HG02970 (cell line): Measurements from ENCODE around the gene ITGB6.
A peak's percentile ranks its signal among the peaks of the same experiment; 100 is the strongest.

Experiments used
- ATAC-seq: cut with Tn5 transposase; IDR thresholded peaks from one replicate; pipeline ENCODE4 v1.9.1; 2021; ENCODE audit warnings: mild to moderate bottlenecking, moderate library complexity, moderate number of reproducible peaks; ENCODE audit not compliant: unreplicated experiment, low FRiP score

Gene ITGB6

DNA sequence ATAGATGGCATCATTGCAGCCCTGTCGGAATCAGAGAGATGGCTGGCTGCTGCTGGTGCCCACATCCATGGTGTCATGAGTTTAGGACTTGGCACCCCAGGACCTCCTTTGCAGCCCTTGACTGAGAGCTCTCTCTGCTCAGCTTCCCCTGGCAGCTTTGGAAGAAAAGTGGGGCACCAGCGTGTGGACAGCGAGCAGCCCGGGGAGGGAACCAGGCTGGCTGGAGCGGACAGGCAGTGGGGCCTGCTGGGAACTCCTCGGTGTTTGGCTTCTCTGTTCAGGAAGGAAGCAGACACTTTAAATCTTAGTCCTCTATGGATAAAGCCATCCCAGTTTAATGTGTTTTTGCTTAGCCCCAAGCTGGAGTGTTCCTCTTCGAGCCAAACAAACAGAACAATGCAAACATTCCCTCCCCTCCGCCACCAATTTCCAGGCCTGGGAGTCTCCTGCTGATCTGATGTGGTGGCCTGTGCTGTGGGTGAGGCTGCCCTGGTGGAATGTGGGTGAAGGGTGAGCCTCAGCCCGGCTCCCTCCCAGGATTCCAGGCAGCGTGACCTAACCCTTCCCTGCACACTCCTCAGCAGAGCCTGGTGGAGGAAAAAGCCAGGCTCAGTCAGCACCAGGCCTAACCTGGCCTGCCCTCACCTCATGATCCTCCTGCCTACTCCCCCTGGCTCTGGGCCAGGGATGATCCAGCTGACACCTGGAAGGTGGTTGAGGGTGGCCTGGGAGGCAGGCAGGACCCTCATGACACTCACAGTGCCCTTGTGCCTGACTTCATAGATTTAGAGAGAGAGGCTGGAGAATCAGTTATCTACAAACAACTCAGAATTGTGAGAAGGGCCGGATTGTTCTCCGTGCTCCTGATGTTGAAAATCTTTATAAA, 21.6 kb upstream of the ITGB6 start:
- ATAC-seq, result no peak

DNA sequence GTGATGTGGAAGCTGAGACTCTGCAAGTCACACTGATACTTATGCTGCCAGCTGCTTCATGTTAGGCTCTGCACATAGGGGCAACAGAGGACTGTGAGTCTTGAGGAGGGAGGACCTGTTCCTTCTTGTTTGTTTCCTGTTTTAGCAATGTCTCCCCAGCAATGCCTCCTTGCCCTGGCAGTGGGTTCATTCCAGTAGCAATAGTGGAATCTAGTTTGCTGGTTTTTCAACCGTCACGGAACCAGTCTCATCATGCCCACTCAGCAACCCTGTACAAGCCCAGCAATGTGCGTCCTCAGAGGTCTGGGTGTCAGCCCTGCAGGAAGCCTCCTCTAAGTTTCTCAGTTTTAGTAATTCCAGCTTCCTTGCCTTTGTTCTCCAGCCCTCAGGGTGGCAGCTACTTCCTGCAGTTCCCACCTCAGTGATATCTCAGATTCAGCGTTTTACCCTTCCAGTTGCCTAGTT, 20.5 kb upstream of the ITGB6 start:
- ATAC-seq, result no peak

DNA sequence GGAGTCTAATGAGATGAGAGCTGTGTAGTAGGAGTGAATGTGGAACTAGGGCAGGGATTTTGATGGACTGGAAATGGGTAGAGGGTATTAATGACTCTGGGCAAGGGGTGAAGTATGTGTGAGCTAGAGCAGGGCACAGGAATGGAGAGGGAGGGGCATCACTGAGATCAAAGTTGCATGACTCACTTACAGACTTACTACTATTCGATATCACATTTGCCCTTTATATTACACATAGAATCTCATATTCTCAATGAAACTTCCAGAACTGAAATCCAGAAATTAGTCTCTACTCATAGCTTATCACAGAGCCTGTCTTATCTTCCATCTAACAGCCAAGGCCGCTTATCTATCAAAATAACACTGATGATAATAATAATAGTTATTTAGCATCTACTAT, 20.0 kb upstream of the ITGB6 start:
- ATAC-seq, result no peak

DNA sequence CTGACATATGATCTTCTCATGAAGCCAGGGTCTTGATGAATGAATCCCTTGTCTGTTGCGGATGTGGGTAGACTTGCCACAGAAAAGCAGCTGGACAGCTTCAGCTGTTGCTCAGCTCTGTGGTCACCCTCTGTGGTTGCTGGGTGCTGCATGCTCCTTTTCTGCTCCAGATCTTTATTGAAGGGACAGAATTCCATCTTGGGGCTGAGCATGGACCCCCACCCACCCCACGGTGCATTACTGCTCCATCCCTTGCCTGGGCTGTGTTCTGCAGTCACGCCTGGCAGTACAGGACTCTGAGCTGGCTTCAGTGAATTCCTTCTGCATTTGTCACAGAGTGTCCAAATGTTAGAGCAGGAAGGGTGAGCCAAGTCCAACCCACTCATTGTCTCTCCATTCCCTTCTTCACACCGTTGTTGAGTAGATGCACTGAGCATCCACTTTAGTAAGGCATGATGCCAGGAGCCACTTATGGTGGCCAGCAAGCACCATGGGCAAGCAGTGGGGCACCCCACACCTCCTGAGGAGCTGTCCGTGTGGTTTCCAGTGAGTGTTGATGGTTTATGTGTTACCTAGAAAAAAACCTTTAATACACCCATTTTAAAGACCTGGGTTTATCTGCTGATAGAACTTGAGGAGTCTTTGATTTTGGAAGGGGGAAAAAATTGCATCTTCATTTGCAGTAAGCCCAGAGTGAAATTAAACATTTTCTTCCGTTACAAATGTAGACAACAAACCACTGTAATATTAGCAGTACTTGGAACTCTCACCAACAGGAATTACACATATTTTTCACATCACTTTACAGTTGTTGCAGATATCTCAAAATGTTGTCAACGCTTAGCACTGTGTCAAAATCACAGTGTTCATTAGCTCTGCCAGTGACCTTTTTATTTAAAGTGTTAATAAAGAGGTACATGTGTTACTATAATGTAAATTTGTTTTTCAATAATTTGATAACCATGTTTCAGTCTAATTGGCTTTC, 14.7 kb upstream of the ITGB6 start:
- ATAC-seq, result no peak

DNA sequence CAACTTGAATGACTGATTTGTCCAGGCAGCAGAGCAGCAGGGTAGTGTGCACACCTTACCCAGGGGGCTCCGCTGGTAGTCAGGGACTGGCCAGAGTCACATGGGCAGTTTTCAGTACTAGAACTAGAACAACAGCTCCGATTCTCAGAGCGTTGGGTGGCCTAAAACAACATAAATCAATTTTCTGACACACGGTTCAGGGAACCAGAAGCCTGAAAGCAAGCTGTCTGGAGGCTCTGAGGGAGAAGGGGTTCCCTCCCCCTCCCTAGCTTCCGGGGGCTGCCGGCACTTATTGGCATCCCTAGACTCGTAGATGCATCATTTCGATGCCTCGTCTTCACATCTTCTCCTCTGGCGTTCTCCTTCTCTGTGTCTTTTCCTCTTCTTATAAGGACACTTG, 13.4 kb upstream of the ITGB6 start:
- no peak for ATAC-seq

DNA sequence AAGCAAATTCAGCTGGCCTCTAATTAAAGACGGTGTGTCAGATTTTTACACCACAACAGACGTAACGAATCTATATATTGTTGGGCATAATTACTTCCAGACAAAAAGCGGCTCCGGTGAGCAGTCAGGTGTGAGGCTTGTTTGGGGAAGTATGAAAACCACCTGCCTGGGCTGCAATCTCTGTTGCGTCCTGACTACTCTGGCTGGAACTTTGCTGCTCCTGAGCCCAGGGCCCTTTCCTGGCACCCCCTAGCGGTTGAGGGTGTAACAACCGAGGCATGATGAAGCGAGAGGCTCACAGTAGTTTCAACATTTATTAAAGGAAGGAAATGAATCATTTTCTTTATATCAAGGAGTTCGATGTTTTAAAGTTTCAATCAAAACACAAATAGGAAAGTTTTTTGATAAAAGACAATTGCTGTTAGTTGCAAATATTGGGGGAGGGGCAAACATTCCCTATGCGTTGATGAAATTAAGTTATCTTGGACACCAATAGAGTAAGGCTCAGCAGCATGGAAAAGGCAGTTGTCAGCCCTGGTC, 10.6 kb upstream of the ITGB6 start:
- ATAC-seq, result peak; percentile 89

DNA sequence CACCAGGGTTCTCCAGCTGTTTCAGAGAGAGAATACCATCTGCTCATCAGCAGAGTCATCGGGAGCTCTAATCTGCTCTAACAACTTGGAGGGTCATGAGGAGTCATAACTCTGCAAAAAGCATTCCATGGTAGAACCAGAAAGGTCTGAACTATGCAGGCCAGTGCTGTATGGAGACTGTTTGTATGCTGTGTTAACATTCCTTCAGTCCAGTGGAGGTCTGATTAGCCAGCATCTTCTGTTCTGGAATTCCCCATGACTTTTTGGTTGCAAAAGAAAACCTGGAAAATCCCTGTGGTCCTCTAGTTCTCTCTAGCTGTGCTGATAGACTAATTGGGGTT, 9.4 kb upstream of the ITGB6 start:
- ATAC-seq, result no peak

DNA sequence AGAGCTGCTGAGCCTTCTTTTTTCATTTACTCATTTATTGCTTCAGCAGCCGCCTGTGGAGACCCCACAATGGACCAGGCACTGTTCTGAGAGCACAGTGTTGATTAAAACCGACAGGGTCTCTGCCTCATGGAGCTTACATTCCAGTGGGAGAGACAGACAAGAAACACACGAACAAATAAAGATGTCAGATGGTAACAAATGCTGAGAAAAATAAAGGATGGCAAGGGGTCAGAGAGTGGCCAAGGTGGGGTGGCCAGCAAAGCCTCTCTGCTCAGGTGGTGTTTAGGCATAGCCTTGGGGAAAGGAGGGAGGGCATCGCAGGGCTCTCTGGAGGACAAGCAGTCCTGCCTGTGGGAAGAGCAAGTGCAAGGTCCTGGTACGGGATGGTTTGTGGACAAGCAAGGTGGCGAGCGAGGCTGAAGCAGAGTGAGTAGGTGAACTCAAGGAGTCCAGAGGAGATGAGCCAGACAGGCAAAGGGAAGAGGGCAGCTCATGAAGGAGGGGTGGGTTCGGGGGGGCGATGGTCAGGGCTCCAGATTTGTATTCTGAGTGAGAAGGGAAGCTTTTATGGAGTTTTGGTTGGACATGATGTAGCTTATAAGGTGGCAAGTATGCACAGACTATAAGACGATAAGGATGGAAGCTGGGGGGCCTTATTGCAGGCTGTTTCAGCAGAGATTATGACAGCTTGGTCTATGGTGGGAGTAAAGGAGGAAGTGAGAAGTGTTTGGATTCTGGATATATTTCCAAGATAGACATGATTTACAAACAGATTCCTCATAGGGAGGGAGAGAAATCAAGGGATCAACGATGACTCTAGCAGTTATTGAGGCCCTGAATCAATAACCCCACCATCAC, 8.8 kb upstream of the ITGB6 start:
- ATAC-seq, result no peak

DNA sequence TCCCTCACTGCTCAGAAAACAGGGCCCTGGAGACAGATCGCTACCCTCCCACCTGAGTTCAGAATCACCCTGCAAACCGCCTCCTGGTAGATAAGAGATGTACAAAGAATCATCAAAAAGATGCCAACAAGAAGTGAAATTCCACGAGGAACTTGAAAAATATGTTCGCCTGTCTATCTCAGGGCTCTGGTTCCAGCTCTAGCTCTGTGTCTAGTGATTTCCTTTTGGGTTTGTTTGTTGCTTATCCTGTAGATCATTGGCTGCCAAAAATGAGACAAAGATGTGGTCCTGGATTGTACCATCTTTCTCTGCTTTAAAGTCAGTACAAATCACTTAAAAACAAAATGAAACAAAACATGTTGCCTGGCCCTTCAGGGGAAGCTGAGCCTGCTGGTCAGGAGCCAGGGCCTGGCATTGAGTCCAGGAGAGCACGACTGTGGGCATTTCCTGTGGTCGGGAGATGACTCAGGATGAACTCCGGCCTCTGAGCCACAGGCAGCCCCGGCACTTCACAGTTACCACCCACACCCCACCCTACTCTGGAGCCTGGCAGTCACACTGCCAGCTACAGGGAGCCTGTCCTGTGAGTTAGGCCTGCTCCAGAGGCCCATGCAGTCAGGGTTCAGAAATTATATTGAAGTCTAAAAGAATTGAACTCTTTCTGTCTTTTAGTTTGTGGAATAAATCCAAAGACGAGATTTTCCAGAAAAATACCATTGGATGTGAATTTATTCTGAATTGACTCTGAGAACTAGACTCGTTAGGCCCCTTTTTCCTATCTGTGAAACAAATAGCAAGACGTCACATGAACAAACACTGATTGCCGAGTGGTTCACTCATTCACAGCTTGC, 8.0 kb upstream of the ITGB6 start:
- ATAC-seq, result no peak

DNA sequence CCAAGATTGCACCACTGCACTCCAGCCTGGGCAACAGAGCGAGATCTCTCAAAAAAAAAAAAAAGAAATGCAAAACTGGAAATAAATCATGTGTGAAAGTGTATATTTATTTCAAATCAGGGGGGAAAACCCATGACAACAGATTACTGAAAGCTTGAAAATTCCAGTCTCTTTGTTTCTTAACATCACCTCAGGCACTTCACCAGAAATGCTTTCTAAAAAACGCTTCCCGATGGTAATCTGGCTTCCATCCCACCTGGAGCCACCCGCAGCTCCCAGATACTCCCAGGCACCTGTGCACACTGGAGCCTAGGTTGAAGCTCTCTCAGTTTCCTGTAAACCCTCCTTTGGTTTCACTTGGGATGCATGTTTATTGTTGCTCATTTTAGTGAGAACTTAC, 7.2 kb upstream of the ITGB6 start:
- no peak for ATAC-seq

DNA sequence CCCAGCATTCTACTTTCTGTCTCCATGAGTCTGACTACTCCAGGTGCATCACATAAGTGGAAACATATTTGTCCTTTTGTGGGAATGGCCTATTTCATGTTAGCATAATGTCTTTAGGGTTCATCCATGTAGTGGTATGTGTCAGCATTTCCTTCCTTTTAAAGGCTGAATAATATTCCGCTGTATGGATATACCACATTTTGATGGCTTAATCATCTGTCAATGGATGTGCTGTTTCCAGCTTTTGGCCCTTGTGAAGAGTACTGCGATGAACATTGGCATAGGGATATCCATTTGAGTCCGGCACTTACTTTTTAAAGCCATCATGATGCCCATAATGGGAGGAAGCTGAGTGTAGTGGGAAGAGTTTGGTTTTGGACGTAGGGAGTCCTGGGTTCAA, 6.4 kb upstream of the ITGB6 start:
- no peak for ATAC-seq

DNA sequence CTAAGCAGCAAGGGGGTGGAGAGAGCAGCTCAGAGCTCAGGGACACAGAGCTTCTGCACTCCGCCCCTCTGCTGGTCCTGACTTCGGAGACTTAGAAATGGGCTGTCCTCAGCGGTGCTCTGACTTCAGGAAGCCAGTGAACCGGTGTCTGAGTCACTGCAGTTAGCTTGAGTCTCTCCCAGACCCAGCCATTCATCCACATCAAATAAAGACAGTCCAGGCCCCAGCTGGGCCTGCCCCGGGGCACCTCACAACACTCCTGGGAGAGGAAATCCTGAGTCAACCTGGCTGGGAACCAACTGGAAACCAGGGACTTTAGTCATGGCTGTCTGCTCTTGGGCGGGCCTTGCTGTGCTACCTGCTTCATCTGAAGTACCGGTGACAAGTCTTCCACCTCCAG, 5.4 kb upstream of the ITGB6 start:
- ATAC-seq, result no peak

DNA sequence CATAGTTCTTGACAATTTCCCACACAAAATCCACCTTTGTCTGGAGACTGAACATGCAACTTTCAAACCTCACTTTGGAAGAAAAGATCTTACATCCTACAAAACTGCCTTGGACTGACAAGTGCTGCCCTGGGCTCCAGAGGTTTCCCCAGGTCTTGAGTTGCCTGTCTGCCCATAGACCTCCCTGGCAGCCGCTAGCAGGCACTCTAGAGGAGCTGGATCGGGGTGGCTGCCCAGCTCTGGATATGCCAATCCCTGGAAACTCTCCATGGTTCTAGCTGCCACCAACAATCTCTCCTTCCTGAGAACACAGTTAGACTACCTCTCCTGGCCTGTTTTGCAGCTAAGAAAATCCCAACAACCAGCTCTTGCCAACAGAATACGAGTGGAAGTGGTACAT, 3.4 kb upstream of the ITGB6 start:
- ATAC-seq, result no peak

DNA sequence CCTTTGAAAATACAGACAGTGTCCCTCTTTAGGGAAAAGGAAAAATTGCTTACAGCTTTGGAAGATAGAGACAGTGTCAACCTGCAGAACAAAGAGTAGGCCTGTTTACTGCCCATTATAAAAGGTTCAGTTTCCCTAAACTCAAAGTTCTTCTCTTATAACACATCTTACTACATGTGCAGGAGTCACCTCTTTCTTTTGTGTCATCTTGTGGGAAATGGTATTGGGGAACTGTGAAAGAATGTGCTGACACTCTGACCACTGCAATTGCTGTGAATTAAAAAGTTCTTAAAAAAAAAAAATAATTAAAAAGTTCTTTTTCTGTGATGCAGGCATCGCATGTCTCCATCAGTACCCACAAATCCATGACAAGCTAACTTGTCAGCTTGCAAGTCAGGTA, 2.9 kb upstream of the ITGB6 start:
- no peak for ATAC-seq

DNA sequence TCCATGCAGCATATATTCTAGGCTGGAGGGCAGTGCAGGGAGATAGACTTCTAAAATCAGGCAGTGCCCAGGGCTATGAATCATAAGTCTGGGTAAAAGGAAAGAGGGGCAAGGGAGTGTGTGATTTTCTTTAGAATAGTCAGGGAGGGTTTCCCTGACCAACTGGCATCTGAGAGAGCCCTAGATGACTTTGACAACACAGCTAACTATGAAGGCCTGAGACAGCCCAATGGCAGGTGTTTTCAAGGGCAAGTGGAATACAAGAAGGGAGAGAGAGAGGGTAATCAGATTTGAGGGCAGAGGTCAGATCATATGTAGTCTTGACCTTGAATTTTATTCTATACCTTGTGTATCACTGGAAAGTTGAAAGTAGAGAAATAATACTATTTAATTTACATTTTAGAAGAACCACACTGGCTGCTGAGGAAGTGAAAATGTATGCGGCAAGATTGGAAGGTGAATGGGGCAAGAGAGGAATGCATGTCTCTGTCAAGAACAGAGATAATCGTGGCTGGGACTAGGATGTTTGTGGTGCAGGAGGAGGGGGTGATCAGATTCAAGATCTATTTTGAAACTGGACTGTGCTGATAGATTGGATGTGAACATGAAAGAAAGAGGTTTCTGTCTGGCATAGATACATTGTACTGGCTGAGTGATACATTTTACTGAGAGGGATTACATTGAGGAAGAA, 1.9 kb upstream of the ITGB6 start:
- no peak for ATAC-seq

DNA sequence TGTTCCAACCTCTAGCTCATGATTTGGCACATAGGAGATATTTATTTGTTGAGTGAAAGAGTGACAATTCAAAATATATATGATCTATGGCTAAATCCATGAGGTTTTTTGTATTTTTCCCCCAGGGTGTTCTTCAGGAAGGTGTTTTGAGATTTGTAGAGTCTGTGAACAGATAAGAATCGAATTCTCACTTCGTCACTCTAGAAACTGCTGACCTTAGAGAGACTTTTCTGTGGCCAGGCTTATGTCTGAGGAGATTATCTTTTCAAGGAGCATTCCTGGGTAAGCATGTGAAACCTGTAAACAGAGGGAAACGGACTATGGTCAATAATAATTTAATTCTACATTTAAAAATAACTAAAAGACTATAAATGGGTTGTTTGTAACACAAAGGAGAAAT, 849 bp upstream of the ITGB6 start:
- ATAC-seq, result no peak

DNA sequence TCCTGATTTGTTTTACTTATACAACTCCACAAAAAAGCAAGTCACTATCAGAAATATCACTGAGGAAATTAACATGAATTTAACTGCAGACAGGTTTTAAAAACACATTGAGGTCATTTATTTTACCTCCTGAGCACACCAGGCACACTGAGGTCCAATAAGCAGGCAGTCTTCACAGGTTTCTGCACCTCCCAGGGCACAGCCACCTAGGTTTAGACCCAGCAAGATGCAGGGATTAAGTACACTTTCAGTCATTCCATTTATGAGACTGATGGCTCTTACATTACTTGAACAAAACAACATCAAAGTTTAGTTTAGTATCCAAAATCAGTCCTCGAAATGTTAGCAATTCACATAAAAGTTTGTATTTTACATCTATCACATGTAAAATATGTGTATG, 1.0 kb downstream of the ITGB6 start:
- no peak for ATAC-seq

DNA sequence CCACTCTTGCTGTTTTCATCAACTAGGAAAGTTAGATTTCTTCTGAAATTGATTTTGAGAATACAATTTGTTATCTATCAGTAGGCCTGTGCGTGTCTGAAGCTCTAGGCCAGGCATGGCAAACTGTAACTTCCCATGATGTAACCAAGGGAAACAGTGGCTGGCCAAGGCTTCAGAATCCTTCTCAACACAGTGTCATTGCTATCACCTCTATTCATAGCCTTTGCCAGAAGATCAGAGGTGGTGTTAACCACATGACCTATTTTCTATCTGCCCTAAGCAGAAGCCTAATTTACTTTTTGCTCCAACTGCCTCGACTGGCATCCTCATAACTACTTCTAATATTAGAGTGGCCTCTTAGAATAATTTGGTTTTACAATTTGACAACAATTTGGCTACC, 2.5 kb downstream of the ITGB6 start:
- no peak for ATAC-seq

DNA sequence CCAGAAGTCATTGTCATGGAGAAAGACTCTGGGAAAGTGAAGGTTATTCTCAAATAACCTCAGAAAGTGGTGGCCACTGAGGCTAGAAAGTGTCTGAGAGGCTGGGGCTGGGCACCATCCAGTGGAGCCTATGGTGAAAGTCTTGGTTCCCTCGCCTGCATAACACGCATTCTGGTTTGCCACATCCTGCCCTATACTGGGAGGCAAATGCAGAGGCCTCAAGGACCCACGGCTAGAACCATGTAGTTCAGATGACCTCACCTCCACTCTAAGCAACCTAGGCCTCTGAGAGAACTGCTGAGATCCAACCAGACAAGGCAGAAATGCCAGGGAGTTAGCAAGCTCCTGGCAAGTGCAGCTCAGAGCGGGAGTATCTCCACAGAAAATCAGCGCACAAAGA, 5.1 kb downstream of the ITGB6 start:
- no peak for ATAC-seq
